ENCODE measurements around the gene SSR3.

DNA sequence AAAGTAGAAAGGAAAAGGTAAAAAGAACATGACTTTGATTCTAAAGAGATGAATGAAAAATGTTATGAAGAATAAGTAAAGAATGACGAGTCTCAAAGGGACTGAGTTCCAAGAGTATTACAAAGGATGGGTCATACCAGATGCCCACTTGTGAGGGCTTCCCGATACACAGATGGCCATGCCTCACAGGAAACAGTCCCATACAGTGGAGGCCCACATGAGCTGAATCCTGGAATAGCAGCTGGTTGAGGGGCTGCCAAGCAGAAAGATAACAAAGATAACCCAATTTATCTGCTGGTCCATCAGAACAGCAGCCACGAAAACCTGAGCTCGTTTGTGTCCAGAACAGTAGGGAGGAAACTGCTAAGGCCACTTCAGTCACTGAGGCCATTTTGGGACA, 3.7 kb downstream of the SSR3 start:
- TF ChIP-seq, protein P1, sequence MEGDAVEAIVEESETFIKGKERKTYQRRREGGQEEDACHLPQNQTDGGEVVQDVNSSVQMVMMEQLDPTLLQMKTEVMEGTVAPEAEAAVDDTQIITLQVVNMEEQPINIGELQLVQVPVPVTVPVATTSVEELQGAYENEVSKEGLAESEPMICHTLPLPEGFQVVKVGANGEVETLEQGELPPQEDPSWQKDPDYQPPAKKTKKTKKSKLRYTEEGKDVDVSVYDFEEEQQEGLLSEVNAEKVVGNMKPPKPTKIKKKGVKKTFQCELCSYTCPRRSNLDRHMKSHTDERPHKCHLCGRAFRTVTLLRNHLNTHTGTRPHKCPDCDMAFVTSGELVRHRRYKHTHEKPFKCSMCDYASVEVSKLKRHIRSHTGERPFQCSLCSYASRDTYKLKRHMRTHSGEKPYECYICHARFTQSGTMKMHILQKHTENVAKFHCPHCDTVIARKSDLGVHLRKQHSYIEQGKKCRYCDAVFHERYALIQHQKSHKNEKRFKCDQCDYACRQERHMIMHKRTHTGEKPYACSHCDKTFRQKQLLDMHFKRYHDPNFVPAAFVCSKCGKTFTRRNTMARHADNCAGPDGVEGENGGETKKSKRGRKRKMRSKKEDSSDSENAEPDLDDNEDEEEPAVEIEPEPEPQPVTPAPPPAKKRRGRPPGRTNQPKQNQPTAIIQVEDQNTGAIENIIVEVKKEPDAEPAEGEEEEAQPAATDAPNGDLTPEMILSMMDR (IDR thresholded peaks at IDR 0.05; ENCODE audit: insufficient read depth, low read depth, low read length) = no peak
- no peak for TF ChIP-seq EZH2 (IDR thresholded peaks at IDR 0.05; ENCODE audit: insufficient read depth, low read length)

All from astrocyte (in vitro differentiated cells and primary cell).